Measurements from ENCODE around the gene MICAL2.

- no peak for TF ChIP-seq CTCF (IDR thresholded peaks at IDR 0.05)
- TF ChIP-seq POLR2A (IDR thresholded peaks at IDR 0.05): no peak
Measured at GRCh38 chr11:12074529-12075195, 35.7 kb upstream of the MICAL2 start.

Measured in thyroid gland (tissue), 4 donors.